ENCODE data around the gene RNF213.

DNA sequence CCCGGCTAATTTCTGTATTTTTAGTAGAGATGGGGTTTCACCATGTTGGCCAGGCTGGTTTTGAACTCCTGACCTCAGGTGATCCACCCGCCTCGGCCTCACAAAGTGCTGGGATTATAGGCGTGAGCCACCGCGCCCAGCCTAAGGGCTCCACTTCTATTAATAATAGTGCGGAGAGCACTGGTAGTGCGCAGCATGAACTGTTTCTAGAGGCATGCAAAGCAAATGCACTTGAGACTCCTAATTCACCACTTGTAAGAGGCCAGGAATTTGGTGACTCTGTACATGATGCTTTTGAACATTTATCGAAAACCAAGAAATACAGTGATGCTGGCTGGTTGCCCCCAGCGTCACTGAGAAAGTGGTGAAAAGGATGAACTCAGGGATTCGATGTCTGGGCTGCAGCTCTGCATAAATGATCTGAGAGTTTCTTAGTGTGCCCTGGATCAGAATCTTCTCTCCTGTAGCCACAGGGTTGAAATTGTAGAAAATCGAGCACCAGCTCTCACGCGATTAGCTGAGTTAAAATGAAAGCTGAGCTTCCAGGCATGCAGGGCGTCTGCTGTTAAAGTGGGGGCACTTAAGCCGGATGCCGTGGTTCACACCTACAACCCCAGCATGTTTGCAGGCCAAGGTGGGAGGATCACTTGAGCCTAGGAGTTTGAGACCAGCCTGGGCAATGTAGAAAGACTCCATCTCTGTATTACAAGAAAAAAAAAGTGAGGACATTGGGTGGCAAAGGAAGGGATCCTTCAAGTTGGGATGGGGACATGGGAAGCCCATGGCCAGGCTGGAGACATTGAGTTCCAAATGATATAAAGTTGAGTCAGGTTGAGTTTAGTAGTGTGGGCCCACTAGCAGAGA is 4.8 kb downstream of the RNF213 start:
- TF ChIP-seq POLR2A (IDR thresholded peaks at IDR 0.05) = no peak
- TF ChIP-seq, protein P1, sequence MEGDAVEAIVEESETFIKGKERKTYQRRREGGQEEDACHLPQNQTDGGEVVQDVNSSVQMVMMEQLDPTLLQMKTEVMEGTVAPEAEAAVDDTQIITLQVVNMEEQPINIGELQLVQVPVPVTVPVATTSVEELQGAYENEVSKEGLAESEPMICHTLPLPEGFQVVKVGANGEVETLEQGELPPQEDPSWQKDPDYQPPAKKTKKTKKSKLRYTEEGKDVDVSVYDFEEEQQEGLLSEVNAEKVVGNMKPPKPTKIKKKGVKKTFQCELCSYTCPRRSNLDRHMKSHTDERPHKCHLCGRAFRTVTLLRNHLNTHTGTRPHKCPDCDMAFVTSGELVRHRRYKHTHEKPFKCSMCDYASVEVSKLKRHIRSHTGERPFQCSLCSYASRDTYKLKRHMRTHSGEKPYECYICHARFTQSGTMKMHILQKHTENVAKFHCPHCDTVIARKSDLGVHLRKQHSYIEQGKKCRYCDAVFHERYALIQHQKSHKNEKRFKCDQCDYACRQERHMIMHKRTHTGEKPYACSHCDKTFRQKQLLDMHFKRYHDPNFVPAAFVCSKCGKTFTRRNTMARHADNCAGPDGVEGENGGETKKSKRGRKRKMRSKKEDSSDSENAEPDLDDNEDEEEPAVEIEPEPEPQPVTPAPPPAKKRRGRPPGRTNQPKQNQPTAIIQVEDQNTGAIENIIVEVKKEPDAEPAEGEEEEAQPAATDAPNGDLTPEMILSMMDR (IDR thresholded peaks at IDR 0.05) = no peak
